ENCODE measurements around the gene DRD1.
"Not testable (repeated sequence)": the region's sequence is repeated elsewhere in the genome, so short reads cannot be mapped to it uniquely, and the experiment has no call there.

The DRD1 gene

DNA sequence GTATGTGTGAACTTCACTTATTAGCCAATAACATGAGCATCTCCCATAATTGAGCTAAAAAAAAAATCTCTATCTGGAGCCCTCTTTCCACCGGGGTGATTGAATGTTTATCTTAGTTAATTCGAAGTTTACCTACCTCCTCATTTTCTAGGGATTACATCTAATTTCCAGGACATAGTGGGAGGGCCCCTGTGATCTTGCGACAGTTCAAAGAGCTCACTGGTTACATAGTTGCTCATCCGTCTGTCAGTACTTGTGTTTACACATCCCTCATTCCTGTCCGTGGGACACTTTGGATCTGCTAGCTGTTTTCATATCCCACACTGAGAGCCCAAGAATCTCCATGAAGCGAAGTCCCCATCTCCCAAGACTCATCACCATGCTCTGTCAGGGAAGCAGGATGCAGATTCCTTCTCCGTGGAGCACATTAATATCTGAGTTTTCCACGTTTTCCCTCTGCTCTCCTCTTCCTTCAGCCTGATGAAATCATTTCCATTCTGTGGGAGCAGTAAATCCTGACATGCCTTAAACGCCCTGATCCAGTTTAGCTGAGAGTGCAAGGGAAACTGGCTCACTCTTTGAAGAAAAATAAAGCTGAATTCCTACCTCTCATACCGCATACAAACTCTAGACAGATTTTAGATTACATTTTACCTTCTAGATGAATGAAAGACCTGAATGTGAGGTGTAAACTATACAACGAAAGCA lies 24.2 kb upstream of the DRD1 start:
- DNase-seq (ENCODE audit: low spot score), result no peak

DNA sequence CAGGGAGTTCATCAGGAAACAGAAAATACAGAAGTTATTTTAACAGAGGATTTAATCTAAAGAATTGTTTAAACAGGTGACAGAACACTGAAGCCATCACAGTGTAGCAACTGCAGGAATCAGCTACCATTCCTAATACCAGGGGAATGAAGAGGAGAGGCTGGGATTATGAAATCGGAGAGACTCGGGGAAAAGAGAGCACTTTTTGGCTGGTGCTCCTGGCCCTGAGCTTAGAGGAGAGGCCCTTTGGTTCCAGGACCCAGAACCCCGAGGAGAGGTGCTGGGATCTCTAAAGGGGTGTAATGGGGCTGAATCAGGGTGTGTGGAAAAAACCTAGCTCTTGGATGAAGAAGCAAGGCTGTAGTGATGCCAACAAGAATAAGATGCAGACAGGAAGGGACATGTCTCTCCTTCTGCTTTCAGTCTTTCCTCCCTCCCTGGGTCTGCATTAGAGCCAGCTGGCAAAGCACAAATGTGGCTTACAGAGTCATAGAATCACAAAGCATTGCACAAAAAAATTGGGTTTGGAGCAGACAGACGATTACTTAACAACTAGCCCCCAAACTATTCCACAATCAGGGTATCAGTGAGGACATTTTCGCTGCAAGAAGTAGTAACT lies 22.8 kb upstream of the DRD1 start:
- DNase-seq (ENCODE audit: low spot score), result no peak

DNA sequence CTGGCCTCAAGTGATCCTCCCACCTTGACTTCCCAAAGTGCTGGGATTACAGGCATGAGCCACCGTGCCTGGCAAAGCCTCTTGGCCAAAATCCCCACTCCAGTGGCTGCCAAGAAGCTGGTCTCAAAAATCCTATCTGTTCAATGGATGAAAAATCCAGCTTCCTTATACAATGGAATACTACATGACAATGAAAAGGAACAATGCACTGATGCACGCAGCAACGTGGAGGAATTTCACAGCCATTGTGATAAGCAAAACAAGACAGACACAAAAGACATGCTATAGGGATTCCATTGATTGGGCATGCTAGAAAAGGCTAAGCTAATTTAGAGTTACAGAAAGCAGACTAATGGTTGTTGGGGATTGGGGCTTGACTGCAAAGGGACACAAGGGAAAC lies 21.3 kb upstream of the DRD1 start:
- no peak for DNase-seq (ENCODE audit: low spot score)

DNA sequence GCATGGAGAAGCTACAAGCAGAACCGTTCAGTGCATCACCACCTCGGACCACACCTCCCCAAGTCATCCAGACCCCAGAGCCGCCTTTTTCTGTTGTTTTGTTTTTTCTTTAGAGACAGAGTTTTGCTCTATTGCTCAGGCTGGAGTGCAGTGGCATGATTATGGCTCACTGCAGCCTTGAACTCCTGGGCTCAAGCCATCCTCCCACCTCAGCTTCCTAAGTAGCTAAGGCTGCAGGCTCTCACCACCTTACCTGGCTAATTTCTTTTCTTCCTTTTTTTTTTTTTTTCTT lies 20.9 kb upstream of the DRD1 start:
- no peak for DNase-seq (ENCODE audit: low spot score)

DNA sequence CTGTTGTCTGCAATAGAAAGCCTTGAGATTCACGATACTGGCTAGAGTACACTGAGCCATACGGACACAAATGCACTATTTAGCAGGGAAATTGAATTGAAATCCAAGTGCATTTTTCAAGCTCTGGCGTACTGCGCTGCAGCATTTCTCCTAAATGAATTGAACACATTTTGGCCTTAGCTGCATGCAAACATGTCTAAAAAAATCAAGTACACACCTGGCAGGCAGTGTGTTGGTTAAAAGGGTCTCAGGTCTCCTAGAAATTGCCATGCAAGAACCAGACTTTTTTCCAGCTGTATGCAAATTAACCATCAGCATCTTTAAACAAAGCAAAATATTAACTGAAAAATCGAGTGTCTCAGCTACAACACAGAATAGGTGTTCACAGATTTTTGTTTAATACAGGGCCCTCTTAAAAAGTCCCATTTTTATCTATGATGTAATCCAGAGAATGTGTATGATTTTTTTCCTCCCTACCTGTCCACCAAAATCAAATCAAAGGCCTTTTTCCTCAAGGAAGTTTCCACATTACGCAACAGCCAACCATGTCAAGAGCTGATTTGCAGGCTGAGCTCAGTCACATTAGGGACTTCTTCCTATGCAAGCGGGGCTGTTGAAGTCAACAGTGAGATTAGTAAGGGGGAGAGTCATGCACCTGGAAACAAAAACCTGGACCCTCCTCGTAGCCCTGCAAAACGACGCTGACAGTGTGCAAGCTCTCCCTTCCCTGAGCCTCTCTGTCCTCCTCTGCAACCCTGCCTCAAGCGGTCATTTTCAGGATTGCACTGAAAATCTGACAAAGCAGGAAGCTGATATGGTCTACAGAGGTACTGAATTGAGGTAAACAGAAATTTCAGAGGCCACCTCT lies 20.3 kb upstream of the DRD1 start:
- DNase-seq (ENCODE audit: low spot score), result peak; percentile 52

DNA sequence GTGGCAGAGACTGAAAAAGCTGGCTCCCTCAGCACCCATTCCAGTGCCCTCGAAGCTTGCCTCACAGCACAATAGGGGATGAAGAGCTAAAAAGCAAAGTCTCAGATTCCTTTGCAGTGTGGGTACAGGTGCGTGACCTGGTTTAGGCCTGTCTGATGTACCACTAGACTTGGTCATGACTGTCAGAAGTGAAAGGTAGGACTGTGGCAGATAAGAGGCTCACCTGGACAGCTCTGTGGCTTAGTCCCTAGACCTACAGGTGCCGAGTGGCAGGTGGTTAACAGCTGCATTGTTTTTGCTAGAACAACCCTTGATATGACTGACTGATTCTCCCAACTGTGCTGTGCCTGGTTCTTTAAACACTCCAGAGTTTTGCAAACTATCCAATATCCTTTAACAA lies 19.7 kb upstream of the DRD1 start:
- no peak for DNase-seq (ENCODE audit: low spot score)

DNA sequence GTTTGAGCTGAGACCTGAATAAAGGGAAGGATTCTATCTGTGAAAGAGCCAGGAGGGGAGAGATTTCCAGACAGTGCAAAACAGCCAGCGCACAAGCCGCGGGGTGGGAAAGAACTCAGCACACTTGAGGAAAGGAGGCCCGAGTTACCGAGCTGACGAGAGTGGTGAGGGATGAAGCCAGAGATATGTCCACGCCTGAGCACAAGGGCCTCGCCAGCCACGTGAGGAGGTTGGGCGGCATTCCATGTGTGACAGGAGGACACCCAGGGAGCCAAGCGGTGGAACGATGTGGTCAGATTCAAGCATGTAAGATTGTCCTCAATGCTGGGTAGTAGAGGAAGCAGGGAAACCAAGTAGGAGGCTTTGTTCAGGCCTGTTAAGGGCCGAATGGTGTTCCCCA lies 17.4 kb upstream of the DRD1 start:
- DNase-seq (ENCODE audit: low spot score), result no peak

DNA sequence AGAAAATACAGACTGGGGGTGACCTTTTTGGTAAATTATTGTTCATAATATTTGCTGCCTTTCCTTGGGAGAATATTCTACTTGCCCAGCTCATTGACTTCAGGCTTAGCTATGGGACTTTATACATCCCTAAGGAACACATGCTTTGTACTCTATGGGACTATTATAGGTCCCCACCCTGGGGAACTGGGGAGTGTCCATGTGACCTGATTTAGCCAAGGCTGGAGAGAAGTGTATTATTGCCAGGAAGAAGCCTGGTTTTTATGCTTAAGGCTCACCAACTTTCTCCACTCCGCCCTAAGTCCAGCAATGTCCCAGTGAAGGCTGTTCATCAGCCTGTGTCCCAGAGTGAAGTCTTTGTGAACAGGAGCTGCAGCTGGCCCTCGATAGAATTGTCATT lies 16.6 kb upstream of the DRD1 start:
- no peak for DNase-seq (ENCODE audit: low spot score)

DNA sequence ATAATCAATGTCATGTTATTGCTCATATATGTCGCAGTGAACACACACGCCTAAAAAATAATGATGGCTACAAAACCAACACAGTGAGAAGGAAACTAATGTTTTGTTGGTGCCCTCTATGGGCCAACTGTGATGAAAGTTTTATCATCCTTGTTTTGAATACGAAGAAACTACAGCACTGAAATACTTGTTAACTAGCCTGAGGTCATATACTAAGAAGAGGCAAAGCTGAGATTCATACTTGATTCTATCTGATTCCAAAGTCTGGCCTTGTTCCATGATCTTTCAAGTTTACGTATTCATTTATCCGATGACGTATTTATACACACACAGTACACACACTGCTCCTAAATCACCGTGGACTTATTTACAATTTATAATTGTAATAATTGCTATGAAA lies 16.1 kb upstream of the DRD1 start:
- no peak for DNase-seq (ENCODE audit: low spot score)

DNA sequence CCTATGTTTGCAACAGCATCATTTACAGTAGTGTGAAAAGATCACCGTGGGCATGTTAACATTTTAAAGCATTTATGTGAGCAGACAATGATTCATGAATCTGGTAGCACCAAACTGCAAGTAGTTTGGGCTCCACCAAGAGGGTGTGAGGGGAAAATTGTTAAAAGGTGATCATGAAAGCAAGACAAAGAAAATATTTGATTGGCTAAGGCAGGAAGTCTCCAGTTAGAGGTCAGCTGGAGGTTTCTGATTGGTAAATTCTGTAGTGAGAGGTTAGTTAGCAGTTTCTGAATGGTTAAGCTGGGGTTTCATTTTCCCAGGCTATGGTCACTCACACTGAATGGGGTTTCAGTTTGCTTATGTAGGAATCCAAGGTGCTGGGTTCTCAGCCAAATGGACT lies 13.5 kb upstream of the DRD1 start:
- DNase-seq (ENCODE audit: low spot score), result no peak

DNA sequence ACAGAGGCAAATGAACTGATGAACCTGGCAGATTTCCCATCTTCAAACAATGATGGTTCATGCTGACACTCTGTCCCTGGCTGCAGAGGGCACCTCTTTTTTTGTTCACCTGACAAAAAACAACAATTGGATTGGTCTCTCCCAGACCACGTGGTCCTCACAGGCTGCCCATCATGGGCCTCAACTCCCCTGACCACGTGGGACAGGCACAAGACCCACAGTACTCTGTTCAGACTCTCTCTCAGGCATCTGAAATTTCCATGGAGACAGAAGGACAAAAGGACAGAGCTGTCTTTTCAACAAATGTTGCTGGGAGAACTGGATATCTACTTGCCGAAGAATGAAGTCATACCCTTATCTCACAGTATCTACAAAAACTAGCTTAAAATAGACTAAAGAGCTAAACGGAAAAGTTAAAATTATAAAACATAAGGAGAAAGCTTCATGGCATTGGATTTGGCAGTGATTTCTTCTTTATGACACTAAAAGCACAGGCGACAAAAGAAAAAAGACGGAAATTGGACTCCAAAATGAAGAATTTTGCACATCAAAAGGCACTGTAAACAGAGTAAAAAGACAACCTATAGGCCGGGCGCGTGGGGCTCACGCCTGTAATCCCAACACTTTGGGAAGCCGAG lies 12.2 kb upstream of the DRD1 start:
- DNase-seq (ENCODE audit: low spot score), result no peak

DNA sequence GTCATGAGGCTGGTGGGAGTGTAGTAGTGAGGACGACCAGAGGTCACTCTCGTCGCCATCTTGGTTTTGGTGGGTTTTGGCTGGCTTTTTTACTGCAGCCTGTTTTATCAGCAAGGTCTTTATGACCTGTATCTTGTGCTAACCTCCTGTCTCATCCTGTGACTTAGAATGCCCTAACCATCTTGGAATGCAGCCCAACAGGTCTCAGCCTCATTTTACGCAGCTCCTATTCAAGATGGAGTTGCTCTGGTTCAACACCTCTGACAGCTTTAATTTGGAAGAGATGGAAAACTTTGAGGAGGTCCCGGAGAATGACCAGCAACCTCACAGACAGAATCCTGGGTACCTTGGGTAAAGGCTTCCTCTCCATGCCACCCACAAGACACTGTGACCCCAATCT lies 10.4 kb upstream of the DRD1 start:
- DNase-seq (ENCODE audit: low spot score), result not testable (repeated sequence)

DNA sequence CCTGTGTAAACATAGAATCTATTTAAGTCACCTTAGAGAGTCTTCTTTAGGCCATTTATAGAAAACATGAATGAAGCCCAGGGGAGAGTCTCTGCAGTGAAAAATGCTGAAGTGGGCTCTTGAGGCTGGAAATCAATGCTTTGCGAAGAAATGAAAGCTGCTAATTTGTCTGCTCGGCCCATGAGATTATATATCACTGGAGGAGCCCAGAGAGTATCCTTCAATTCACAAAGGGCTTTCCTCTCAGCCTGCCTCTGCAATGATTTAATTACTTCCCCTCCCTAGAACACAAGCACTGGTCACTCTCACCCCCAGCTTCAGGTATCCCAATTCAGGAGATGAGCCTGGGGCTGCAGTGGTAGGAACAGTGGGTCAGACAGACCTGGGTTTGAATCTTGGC lies 8.2 kb upstream of the DRD1 start:
- DNase-seq (ENCODE audit: low spot score), result no peak

DNA sequence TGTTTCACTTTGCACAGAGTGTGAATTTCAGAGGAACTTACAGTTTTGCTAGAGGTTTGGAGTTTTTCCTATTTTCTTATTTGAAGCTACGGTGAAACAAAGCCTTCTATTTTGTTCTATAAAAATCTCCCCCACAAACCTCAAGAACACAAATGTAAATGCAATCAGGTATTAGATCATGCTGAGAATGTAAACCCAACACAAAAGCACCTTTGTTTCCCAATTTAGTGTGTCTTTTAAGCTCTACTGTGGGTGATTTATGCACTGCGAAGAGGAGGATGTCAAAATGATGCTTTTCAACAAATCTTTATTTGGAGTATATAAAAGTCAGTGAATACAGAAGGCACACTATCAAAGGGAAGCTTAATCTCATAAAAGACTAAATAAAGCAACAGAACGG lies 4.3 kb upstream of the DRD1 start:
- no peak for DNase-seq (ENCODE audit: low spot score)

DNA sequence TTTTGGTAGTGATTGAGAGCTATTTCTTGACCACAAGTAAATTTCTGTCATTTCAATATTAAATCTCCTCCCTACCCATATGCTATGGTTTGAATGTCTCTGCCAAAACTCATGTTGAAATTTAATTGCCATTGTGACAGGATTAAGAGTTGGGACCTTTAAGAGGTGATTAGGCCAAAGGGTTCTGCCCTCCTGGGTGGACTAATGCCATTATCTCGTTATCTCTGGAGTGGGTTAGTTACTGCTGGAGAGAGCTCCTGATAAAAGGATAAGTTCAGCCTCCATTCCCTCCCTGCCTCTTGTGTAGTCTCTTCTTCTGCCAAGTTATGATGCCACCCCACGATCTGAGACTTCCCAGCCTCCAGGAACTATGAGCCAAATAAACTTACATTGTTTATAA lies 3.6 kb upstream of the DRD1 start:
- no peak for DNase-seq (ENCODE audit: low spot score)

DNA sequence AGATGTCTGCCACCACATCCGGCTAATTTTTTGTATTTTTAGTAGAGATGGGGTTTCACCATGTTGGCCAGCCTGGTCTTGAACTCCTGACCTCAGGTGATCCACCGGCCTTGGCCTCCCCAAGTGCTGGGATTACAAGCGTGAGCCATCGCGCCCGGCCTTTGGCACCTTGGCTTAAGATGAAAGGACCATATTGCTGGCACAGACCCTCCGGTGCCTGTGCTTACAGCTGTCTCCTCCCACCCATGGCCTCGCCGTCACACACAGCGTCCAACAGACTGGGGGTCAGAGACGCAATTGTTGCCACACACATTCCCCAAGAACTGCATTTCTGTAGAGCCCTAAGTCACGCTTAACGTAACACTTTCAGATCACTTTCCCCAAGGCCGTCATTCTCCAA lies 2.4 kb upstream of the DRD1 start:
- not testable (repeated sequence) for DNase-seq (ENCODE audit: low spot score)

DNA sequence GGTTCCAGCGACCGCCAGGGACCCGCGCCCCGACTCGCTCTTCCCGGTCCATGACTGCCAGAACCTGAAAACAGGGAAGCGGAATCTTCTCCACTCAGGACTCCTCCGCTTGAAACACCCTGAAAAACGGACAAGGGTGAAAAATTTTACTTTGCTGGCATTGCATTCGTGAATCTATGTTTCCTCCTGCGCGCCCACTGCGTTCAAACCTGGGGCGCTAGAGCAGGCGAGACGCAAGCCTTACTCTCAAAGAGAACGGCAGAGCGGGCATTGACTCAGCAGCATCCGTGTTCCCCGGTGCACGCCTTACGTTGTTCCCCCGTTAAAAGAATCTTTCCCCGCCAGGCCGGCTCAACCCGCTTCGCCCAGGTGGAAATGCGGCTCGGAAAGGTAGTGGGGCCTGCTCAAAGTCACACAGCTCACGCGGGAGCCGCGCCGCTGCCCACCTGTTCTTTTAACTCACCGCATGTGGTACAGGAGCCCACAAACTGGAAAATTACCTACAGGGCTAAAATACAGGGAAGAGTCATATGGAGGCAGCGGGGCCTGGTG lies 999 bp upstream of the DRD1 start:
- no peak for DNase-seq (ENCODE audit: low spot score)

DNA sequence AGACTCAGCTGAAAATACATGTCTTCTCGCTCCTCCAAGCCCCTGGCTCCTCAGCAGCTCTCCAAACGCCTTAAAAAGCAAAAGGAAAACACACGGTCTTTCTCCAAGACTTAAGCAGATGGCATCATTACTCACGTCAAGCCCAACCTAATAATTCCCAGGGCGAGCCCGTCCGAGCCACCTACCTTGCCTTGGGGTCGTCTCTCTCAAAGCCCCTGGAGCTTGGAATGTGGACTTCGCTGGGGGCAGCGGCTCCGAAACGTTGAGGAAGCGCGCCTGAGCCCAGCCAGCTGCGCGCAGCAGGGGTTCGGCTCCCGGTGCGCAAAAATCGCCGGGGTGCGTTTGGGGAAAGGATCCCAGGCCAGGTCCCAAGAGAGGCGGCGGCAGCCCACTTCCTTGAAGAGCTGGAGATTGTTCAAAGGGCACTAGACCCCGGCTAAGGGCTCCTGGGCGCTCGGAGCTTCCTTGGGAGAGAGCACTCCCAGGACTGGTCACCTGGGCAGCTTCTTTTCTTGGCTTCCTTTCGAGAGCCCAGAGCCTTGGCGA lies 395 bp downstream of the DRD1 start:
- no peak for DNase-seq (ENCODE audit: low spot score)

DNA sequence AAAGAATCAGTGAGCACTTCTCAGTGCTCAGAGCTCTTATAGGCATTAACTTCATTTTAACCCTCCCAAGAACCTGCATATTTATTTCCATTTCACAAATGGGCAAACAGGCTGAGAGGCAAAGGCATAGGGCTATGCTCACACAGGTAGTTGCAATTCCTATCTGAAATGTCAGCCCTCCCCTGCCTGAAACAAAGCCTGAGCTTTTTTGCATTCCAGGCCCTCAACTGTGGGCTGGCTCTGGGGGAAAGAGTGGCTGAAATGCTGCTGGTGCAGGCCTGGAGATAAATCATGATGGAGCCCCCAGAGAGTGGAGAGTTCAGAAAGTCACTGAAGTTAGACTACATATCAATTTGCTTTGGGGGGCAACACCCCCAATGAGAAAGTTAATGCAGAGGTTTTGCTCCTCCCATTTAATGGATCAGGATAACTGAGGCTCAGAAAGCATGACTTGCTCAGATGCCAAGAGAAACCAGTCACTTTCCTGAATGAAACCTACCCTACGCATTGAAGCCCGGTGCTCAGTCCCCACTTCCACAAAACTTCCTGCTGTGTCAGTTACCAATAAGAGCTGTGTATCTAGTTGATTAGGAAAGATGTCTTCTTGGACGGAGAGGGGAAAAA lies 5.6 kb downstream of the DRD1 start:
- DNase-seq (ENCODE audit: low spot score), result no peak

DNA sequence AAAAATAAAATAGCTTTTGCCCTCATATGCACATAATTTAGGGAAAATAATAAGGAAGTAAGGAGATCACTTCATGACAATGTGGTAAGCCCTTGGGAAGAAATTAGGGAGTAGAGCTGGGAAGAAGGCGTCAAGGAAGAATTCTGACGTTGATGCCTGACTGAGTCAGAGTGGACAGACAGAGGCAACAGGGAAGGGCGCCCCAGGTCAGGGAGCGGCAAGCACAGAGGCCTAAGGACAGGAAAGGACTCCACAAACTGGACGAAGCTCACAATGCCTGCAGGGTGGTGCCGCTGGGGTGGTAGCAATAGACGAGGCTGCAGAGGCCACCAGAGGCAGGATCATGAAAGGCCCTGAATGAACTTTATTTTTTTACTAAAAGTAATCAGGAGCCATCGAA lies 7.6 kb downstream of the DRD1 start:
- DNase-seq (ENCODE audit: low spot score), result no peak

DNA sequence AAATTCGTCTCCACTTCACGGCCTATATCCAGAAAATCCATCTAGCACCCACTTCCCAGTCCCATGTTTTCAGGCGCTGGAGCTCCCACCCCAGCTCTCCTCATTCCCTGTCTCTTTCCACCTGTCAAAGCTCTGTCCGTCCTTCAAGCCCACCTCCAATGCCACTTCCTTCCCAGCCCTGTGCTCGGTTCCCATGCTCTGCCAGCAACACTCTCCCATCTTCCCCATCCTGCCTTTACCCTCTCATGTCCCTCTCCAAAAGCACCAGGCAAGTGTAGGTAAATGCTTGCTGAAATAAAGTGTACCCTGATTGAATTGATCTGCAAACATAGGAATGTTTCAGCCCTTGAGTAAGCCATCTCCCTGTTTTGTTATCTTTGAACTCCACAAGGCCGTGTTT lies 9.2 kb downstream of the DRD1 start:
- no peak for DNase-seq (ENCODE audit: low spot score)

DNA sequence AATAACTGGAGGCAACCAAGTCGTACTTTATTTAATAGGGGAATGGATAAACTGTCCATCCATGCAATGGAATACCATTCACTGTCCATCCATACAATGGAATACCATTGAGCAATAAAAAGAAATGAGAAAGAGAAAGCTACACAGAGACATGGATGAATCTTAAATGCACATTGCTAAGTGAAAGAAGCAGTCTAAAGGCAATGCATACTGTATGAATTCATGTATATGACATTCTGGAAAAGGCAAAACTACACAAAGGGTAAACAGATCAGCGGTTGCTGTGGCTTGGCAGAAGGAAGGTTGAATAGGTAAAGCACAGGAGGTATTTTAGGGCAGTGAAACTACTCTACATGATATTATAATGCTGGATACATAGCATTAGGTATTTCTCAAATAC lies 16.2 kb downstream of the DRD1 start:
- DNase-seq (ENCODE audit: low spot score), result no peak
